Renal cortical epithelial cell (primary cell): ENCODE data around the gene TIAM1. TPM values are rescaled to one million over a fixed set of nuclear protein-coding genes. Genes with fewer than 3 reads are reported as not detected.

Experiments
- DNase-seq: peaks from one replicate; pipeline ENCODE4 v3.0.0-alpha.2; 2011; ENCODE audit warnings: low read depth
- total RNA-seq: library from RNA; depleted of rRNA; stranded (reverse); fragments of >200 nt; gene quantifications from 2 replicates; pipeline ENCODE4 v1.2.3, GENCODE V29; 2014

The TIAM1 gene
- total RNA-seq, 1 donor from 2014 or later: 5.9 TPM

DNA sequence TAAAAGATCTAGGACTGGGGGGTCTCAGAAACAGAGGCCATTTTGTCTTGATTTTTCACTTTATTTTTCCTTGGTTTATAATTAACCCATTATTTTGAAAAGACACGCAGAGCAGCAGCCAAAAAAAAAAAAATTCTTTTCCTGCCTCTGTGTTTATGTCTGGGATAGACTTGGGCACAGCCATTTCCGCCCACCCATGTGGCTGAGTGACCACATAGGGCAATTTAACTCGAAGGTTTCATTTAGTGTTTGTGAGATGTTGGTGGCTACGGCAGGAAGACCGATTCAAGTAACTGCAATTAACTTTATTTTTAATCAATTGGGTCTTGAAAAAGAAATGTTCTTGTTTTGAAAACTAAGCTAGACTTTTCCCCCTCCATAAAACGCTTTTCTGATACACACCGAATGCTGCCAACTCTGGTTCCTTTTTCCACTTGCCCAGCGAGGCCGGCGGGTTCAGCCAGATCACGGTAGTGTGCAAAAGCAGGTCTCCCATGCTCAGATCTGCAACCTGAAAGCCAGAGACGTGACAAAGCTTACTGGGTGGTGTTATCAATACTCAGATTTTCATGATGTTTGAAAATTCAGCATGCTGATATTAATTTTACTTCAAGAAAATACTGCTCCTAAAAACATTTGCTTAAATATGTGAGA lies 208.4 kb downstream of the TIAM1 start:
- peak; percentile 43 for DNase-seq

DNA sequence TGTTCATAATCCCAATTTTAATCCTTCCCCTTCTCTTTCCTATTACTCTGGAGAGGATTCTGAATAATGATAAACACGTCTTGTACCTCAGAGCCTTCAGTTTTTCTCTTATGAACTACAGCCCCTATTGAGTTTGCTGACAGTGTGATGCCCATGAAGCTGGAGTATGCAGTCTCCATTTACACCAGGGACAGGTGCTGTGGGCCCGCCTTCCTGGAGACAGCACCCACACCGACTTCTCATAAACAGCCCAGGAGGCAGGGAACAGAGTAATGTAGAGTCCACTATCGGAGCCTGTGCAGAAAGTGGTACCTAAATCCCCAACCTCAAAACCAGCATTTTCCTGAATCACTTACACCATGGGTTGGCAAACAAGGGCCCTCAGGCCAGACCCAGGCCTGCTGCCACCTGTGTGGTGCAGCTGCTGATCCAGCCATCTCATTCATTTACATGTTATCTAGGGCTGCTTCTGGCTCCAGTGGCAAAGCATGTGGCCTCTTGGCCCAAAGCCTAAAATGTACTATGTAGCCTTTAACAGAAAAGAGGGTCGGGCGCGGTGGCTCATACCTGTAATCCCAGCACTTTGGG lies 210.7 kb downstream of the TIAM1 start:
- no peak for DNase-seq

DNA sequence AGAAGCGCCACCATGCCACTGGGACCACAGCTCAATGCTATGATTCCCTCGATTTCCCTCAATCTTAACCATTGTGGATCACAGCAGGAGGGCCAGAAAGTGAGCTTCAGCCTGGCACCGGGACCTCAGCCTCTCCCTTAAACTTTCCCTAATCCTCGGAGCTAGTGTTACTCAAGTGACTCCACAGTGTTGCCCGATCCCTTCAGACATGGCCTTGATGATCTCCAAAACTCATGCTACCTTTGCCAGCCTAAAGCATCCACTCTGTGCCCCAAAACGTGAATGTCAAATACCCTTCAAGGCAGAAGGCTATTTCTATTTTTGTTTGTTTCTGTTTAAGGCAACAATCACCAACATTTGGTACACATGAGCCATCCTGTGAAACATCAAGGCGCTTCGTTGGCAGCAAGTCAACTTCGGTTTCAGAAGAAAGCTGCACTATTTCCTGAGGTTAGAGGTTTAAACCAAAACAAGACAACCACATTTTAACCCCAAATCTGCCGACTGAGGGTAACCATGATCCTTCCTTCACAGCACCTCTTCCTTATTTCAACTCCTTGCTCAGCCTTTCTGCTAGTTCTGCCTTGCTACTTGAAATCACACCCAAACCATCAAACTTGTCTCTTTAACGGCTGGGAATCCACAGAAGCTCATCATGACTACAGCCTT lies 211.4 kb downstream of the TIAM1 start:
- no peak for DNase-seq

DNA sequence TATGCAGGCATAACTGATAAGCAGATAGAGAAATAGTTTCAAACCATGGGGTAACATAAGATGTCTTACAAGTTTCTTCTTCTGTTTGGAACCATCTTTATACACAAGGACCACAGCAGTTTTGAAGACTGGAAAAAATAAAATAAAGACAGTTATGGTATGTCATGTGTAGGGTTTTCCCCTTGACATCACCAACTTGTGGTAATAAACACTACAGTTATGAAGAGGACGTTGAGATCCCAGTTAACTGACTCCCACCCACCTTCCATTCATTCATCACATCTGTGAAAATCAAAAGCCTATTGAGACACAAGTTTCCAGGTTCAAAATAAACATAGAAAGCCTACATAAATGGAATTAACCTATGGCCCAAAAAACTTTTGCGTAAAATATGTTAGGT lies 213.2 kb downstream of the TIAM1 start:
- DNase-seq: no peak

GRCh38 chr21:31128234-31128633 lies 215.8 kb downstream of the TIAM1 start:
- DNase-seq: no peak

DNA sequence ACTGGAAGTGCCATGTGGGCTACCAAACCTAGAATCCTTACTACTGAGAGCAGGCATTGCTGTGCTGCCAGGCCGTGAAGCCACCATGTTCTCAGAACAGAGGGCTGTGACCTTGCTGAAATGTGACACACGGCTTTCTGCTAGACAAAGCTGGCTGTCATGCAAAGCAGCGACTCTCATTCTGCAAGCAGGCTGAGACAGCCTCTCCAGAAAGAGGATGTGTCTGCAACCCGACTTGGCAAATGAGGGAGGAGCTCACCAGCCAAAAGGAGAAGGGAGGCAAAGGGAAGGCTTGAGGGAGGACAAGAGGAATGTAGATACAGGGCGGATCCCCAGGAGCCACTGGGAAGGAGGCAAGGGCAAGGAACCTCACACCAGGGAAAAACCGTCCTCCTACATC lies 220.1 kb downstream of the TIAM1 start:
- no peak for DNase-seq

- no peak for DNase-seq
Measured at GRCh38 chr21:31119199-31119598, 224.9 kb downstream of the TIAM1 start.

GRCh38 chr21:31117128-31117916 lies 226.7 kb downstream of the TIAM1 start:
- DNase-seq: peak; percentile 86

- DNase-seq: no peak
Measured at GRCh38 chr21:31115249-31115648, 228.8 kb downstream of the TIAM1 start.

- no peak for DNase-seq
Measured at GRCh38 chr21:31111093-31111492, 233.0 kb downstream of the TIAM1 start.

- no peak for DNase-seq
Measured at GRCh38 chr21:31110430-31110829, 233.6 kb downstream of the TIAM1 start.

- no peak for DNase-seq
Measured at GRCh38 chr21:31107871-31108270, 236.2 kb downstream of the TIAM1 start.

DNA sequence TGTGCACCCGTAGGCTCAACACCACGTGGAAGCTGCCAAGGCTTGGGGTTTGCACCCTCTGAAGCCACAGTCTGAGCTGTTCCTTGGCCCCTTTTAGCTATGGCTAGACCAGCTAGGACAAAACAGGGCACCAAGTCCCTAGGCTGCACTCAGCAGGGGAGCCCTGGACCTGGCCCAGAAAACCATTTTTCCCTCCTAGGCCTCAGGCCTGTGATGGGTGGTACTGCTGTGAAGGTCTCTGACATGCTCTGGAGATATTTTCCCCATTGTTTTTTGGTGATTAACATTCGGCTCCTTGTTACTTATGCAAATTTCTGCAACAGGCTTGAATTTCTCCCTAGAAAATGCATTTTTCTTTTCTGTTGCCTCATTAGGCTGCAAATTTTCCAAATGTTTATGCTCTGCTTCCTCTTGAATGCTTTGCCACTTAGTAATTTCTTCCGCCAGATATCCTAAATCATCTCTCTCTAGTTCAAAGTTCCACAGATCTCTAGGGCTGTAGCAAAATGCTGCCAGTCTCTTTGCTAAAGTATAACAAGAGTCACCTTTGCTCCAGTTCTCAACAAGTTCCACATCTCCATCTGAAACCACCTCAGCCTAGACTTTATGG lies 236.8 kb downstream of the TIAM1 start:
- no peak for DNase-seq

GRCh38 chr21:31103571-31104265 lies 240.3 kb downstream of the TIAM1 start:
- no peak for DNase-seq

- DNase-seq: no peak
Measured at GRCh38 chr21:31103163-31103562, 240.9 kb downstream of the TIAM1 start.

GRCh38 chr21:31099122-31099521 lies 244.9 kb downstream of the TIAM1 start:
- DNase-seq: no peak

DNA sequence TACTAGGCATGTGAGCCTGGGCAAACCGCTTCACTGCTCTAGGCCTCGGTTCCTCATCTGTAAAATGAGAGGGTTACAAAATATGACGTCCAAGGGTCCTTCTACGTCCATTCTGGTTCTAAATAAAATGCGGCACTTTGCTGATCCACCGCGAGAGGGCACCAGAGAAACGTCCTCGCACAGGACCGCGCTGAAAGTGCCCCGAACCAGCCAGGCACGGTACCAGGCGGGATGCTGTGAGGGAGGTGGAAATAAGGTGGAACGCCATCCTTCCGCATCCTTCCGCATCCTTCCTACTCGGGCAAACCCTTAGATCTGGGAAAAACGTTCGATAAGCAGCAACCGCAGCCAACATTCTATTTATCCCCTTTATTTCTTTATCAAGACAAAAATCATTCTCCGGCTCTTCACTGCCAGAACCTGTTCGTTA lies 245.5 kb downstream of the TIAM1 start:
- peak; percentile 30 for DNase-seq

- DNase-seq: no peak
Measured at GRCh38 chr21:31092832-31093625, 251.0 kb downstream of the TIAM1 start.

GRCh38 chr21:31090376-31090775 lies 253.7 kb downstream of the TIAM1 start:
- DNase-seq: no peak

DNA sequence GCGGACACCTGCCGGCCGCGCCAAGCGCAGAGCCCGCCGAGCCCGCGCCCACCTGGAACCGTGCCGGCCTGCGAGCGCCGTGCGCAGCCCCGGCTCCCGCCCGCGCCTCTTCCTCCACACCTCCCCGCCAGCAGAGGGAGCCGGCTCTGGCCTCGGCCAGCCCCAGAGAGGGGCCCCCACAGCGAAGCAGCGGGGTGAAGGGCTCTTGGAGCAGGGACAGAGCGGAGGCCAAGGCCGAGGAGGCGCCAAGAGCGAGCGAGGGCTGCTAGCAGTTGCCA lies 255.6 kb downstream of the TIAM1 start:
- no peak for DNase-seq
